Measurements from ENCODE around the gene GABRA4.

GABRA4 gene

DNA sequence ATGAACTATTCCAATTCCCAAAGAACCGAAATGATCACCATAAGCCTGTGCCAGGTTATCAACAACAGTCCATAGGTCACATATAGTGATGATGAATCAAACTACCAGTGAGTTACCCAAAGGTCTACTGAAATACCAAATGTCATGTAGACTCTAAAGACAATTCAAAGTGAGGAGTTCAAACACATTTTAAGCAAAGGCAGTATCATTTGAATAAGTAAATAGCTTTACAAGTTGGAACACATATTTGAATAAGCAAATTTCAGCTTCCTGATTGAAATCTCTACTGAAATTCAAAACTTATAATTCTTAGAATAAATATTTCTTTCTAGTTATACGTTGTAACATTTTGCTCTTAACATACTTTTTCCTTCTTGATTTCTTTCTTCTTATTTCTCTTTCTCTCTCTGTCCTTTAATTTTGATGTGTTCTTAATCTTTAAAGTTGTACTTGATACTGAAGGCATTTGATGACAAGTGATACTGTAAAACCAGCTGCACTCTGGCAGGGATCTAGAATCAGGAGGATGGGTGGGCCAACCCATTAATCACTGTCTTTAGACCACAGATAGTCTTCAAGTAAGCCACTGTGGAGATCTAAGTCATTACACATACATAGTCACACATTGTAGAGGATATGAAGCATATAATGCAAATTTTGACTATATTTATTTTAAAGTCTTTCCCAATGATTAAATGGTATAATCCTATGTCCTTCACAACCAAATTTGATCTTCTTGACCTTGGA, 34.5 kb downstream of the GABRA4 start:
- Mint-ChIP-seq H3K4me3 (no peak overlapping the region), H3K9me3 (no peaks in the 10 kb centered on the region), H3K36me3 (ENCODE audit: low read depth) (no peaks in the 10 kb centered on the region), H3K27ac (no peak overlapping the region), H3K4me1 (ENCODE audit: low read depth) (no peaks in the 10 kb centered on the region), H3K27me3 (ENCODE audit: low read depth) (peaks cover 3% of the 10 kb centered on the region)

DNA sequence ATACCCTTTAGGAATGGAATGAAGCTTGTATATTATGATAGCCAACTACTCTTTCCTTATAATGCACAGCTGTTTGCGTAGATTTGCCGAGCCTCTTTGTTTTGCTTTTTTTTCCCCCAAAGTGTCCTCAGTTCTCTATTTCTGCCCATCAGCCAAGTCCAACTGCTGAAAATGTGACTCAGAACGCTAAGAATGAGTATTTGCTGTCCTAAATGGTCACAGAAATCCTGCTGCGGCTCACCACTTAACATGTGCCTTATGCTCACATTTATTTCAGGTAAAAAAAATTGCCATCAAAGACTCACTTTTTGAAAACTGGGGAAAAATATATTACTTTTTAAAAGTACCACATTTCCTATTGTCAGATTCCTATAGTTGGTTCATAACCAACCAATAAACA, 36.9 kb downstream of the GABRA4 start:
- Mint-ChIP-seq H3K36me3 (ENCODE audit: low read depth) (no peaks in the 10 kb centered on the region), H3K4me3 (no peak overlapping the region), H3K9me3 (no peaks in the 10 kb centered on the region), H3K27me3 (ENCODE audit: low read depth) (peaks cover under 1% of the 10 kb centered on the region), H3K27ac (no peak overlapping the region), H3K4me1 (ENCODE audit: low read depth) (no peaks in the 10 kb centered on the region)

DNA sequence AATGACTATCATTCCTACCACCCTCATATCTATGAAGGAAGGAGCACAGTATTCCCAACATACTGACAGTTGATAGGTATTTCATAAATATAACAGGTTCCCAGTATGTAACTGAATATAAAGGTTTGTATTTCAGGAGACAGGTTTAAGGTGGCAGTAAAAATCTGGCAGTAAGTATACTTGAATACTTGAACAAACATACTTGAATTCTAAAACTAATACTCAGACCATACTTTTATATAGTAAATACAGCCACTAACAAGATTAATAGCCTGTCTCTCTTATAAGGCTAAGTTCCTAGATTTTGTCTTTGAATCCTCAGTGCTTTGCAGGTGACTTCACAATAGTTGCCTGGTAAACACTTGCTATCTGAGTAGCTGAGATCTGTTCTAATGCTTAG, 37.8 kb downstream of the GABRA4 start:
- Mint-ChIP-seq H3K27ac (no peak overlapping the region), H3K9me3 (no peaks in the 10 kb centered on the region), H3K36me3 (ENCODE audit: low read depth) (no peaks in the 10 kb centered on the region), H3K4me3 (no peak overlapping the region), H3K27me3 (ENCODE audit: low read depth) (no peaks in the 10 kb centered on the region), H3K4me1 (ENCODE audit: low read depth) (no peaks in the 10 kb centered on the region)

DNA sequence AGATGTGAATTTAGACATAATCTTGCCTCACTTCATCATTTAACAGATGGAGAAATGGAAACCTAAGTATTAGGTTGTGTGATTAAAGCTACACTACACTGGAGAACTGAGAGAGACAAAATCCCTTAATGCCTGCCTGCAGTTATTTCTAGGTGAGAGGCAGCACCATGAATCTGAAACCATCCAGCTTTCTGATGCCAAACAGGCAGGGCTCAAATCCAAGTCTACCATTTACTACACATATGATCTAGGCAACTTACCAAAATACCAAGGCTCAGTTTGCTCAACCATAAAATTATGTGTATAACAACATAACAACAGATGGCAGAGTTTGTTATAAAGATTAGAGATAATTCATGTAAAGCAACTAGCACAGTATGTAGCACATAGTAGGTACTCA, 38.7 kb downstream of the GABRA4 start:
- Mint-ChIP-seq H3K4me3 (no peak overlapping the region), H3K36me3 (ENCODE audit: low read depth) (no peaks in the 10 kb centered on the region), H3K9me3 (no peaks in the 10 kb centered on the region), H3K4me1 (ENCODE audit: low read depth) (no peaks in the 10 kb centered on the region), H3K27ac (no peak overlapping the region), H3K27me3 (ENCODE audit: low read depth) (no peaks in the 10 kb centered on the region)

DNA sequence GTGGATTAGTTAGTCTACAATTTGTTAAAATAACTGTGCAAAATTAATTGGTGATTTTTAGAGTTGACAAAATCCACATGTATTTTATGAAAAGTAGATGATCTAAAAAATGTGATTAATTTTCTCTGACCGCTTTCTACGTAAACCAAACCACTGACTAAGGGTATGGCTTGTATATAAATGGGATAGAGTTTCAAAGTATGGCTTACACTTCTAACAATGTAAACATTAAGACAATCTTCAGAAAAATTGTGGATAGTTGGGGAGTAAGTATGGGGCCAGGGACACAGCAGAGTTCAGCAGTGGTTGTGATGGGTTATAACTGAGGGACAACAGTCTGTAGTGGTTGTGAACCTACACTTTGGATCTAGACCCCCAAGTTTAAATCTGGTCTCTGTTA, 39.8 kb downstream of the GABRA4 start:
- Mint-ChIP-seq H3K9me3 (no peaks in the 10 kb centered on the region), H3K27ac (no peak overlapping the region), H3K4me3 (no peak overlapping the region), H3K27me3 (ENCODE audit: low read depth) (no peaks in the 10 kb centered on the region), H3K36me3 (ENCODE audit: low read depth) (no peaks in the 10 kb centered on the region), H3K4me1 (ENCODE audit: low read depth) (no peaks in the 10 kb centered on the region)

DNA sequence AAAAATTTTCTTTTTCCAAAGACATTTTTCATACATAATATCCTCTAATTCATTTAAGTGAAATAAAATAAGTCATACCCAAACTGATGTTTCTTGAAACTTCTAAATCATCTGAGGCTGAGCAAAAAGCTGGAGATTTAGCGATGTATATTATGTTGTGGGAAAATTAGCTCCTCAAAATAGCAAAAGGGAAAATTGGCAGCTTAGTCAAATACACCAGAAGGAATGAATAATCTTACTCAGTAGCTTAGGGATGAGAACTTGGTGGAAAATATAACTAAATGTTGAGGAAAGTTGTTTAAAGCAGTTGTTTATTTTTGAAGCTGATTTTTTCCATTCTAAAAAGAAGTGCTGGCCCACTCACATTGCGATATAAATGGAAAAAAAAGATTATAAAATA, 40.9 kb downstream of the GABRA4 start:
- Mint-ChIP-seq H3K9me3 (no peaks in the 10 kb centered on the region), H3K27ac (no peak overlapping the region), H3K36me3 (ENCODE audit: low read depth) (no peaks in the 10 kb centered on the region), H3K4me1 (ENCODE audit: low read depth) (no peaks in the 10 kb centered on the region), H3K4me3 (no peak overlapping the region), H3K27me3 (ENCODE audit: low read depth) (no peaks in the 10 kb centered on the region)

DNA sequence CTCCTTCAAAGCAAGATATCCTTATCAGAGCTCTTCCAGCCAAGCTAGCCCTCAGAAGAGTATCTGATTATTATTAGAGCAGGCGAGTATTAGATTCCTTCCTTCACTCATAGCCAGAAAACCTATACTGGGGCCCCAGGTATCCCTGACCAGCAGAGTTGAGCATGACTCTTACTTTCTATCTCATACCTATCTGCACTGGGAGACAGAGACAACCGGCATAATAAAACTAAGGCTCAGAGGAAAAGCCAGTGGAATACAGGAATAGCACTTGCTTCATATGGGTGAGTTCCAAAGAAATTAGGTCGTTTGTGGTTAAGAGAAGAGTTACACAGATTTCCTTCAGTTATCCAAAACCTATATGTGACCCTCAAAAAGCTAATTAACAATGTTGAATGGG, 42.6 kb downstream of the GABRA4 start:
- no peaks in the 10 kb centered on the region for H3K4me1 Mint-ChIP-seq (ENCODE audit: low read depth)
- H3K27ac Mint-ChIP-seq, result no peak overlapping the region
- H3K27me3 Mint-ChIP-seq (ENCODE audit: low read depth), result no peaks in the 10 kb centered on the region
- no peaks in the 10 kb centered on the region for H3K9me3 Mint-ChIP-seq
- no peaks in the 10 kb centered on the region for H3K36me3 Mint-ChIP-seq (ENCODE audit: low read depth)
- H3K4me3 Mint-ChIP-seq, result no peak overlapping the region

DNA sequence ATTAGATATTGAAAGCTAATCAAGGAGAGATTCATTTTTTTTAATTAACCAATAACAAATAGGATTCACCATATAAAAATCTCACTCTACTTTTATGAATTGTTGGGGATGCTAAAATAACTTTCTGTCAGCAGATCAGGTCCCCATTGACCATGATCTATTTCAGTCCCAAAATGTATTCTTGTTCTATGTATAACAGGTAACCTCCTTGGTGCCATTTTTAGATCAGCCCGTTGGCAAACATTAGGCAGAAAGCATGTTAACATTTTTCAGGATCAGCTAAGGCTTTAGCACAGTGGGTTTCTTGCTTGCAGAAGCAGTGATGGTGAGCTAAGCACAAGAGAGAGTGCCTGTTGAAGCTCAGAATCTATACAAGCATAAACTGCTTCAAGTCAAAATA, 43.6 kb downstream of the GABRA4 start:
- no peaks in the 10 kb centered on the region for H3K36me3 Mint-ChIP-seq (ENCODE audit: low read depth)
- H3K27ac Mint-ChIP-seq, result no peak overlapping the region
- no peaks in the 10 kb centered on the region for H3K4me1 Mint-ChIP-seq (ENCODE audit: low read depth)
- H3K27me3 Mint-ChIP-seq (ENCODE audit: low read depth), result no peaks in the 10 kb centered on the region
- H3K4me3 Mint-ChIP-seq, result no peak overlapping the region
- no peaks in the 10 kb centered on the region for H3K9me3 Mint-ChIP-seq

DNA sequence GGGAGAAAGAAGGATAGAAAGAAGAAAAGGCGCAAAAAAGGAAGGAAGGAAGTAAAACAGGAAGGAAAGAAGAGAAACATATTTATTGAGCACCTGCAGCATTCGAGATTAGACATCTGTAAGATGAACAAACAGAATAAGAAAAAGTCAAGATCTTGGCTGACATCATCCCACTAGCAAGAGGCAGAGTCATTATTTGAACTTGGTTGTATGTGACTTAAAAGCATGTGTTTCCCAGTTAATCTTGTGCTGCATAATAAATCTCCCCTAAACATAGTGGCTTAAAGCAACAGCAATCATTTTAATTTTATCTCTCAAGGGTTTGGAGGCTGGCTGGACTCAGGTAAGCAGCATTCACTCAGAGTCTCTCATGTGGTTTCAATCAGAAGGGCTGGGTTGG, 45.8 kb downstream of the GABRA4 start:
- H3K27ac Mint-ChIP-seq, result no peak overlapping the region
- no peaks in the 10 kb centered on the region for H3K4me1 Mint-ChIP-seq (ENCODE audit: low read depth)
- no peaks in the 10 kb centered on the region for H3K9me3 Mint-ChIP-seq
- no peaks in the 10 kb centered on the region for H3K36me3 Mint-ChIP-seq (ENCODE audit: low read depth)
- H3K27me3 Mint-ChIP-seq (ENCODE audit: low read depth), result no peaks in the 10 kb centered on the region
- H3K4me3 Mint-ChIP-seq, result no peak overlapping the region

DNA sequence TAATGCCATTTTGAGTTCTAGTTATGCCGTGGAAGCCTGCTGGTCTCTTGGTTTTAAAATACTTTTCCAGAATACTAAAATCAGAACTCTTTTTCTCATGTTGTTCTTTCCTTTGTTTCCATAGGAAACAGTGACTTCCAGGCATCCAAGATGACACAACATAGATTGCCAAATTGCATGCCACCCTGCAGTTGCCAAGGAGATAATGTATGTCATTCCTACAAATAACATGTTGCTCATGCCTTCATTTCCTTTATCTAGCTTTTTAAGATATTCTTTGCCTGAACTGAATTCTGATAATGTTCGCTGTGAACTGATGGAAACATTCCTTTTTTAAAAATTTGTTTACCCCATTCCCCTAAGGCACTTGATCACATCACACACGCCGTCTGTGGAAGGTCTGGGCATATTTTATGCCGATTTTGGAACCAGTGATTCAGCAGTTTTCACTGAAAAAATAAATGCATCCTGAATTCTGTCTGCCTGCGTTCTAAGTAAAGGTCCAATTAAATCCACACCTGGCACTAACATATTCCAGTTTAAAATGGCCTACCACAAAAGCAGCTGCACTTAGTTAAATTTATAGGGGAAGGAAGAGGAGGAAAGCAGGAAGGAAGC, 46.4 kb downstream of the GABRA4 start:
- Mint-ChIP-seq H3K36me3 (ENCODE audit: low read depth) (no peaks in the 10 kb centered on the region), H3K4me3 (no peak overlapping the region), H3K9me3 (no peaks in the 10 kb centered on the region), H3K27me3 (ENCODE audit: low read depth) (no peaks in the 10 kb centered on the region), H3K27ac (no peak overlapping the region), H3K4me1 (ENCODE audit: low read depth) (no peaks in the 10 kb centered on the region)

DNA sequence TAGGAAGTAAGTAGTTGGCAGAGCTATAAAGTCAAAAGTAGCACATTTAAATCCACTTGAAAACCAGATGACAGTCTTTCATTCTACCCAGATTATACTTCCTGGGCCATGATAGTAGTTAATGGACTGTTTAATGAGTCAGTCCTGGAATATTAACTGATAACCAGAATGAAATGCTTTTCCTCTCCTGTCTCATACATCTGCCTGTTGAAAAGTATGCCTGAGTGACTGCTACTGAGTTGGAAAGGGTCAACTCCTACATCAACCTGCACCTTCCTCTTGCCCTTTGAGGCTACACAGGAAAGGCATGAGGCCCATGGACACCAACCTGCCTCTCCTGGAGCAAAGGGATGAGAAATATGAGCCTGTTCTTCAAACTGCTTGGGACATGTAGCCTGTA, 48.3 kb downstream of the GABRA4 start:
- H3K36me3 Mint-ChIP-seq (ENCODE audit: low read depth), result no peaks in the 10 kb centered on the region

DNA sequence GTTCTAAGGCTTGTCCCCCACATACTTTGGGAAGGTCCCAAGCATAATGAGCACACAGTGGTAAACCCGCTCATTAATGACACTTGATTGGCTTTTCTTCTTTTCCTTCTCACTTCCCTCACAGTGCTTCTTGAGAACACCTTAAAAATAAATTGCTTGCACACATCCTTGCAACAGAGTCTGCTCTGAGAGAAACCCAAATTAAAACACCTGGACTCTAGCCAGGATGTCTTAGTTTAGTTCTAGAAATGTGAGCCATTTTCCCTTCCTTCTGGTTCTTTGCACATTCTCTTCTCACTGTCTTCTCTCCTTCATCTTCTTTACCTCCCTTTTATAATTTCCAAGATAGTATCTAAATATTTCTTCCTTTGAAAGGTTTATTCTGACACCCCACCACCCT, 49.0 kb downstream of the GABRA4 start:
- no peak overlapping the region for H3K27ac Mint-ChIP-seq
- H3K27me3 Mint-ChIP-seq (ENCODE audit: low read depth), result no peaks in the 10 kb centered on the region
- H3K4me3 Mint-ChIP-seq, result no peak overlapping the region
- H3K36me3 Mint-ChIP-seq (ENCODE audit: low read depth), result no peaks in the 10 kb centered on the region
- no peaks in the 10 kb centered on the region for H3K9me3 Mint-ChIP-seq
- H3K4me1 Mint-ChIP-seq (ENCODE audit: low read depth), result no peaks in the 10 kb centered on the region

More for the DNA sequence above, 48.3 kb downstream of the GABRA4 start:
- Mint-ChIP-seq H3K27ac (no peak overlapping the region), H3K9me3 (no peaks in the 10 kb centered on the region), H3K4me3 (no peak overlapping the region), H3K27me3 (ENCODE audit: low read depth) (no peaks in the 10 kb centered on the region), H3K4me1 (ENCODE audit: low read depth) (no peaks in the 10 kb centered on the region)

DNA sequence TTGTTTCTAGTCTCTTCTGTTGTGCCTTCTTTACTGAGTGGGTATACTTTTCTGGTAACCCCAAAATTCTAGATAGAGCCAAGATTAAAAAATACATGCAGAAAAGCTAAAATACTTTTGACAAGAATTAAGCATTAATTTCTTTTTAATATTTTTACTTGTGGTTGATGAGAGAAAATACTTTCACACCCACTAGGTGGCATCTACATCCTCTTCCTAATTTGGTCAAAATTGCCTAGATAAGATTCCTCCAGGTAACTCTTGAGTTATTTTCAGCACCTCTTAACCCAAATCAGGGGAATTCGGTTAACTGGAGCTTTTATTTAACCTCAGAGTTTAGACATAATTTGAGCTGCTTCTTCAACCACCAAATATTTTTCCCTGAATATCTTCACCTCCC, 55.9 kb downstream of the GABRA4 start:
- Mint-ChIP-seq H3K4me3 (no peak overlapping the region), H3K4me1 (ENCODE audit: low read depth) (no peaks in the 10 kb centered on the region), H3K36me3 (ENCODE audit: low read depth) (no peaks in the 10 kb centered on the region), H3K27me3 (ENCODE audit: low read depth) (no peaks in the 10 kb centered on the region), H3K9me3 (no peaks in the 10 kb centered on the region), H3K27ac (no peak overlapping the region)

DNA sequence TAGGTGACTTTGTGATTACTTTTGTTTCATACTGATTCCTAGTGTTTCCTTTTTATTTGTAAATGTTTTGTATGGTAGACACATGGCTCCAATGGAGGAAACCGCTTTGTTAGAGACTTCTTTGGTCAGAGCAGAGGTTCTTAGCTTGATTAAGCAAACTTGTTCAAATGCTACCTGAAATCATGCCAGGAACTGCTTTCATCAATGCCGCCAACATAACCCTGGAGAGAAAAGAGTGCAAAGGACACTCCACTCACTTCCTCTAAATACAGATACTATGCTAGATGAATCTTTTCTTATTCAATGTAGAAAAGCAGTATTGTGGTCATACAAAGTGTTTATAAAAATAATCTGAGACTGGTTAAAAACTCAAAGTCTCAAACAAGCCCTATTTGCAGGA, 58.7 kb downstream of the GABRA4 start:
- H3K27ac Mint-ChIP-seq, result no peak overlapping the region
- H3K27me3 Mint-ChIP-seq (ENCODE audit: low read depth), result no peaks in the 10 kb centered on the region
- H3K36me3 Mint-ChIP-seq (ENCODE audit: low read depth), result no peaks in the 10 kb centered on the region
- H3K4me3 Mint-ChIP-seq, result no peak overlapping the region
- H3K9me3 Mint-ChIP-seq, result no peaks in the 10 kb centered on the region
- H3K4me1 Mint-ChIP-seq (ENCODE audit: low read depth), result no peaks in the 10 kb centered on the region

DNA sequence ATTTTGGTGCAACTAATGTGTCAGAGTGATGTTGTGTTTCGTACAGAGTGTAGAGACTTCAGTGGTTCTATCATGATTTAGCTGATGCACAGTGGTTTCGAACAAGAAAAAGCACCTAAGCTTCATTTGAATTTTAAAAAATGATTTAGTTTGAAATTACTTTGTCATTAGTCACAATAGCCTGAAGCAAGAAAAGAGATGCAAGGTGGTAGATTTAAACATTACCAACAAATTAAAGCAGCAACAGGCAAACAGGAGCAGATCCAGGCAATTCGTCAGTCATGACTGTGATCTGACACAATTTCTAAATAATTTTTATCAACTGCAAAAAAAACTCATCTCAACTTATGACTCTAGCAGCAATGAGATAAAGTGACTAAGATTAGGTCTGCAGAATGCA, 59.7 kb downstream of the GABRA4 start:
- Mint-ChIP-seq H3K4me3 (no peak overlapping the region), H3K36me3 (ENCODE audit: low read depth) (no peaks in the 10 kb centered on the region), H3K4me1 (ENCODE audit: low read depth) (no peaks in the 10 kb centered on the region), H3K27ac (no peak overlapping the region), H3K27me3 (ENCODE audit: low read depth) (no peaks in the 10 kb centered on the region), H3K9me3 (no peaks in the 10 kb centered on the region)

All from T-helper 1 cell treated with Interleukin-12 subunit alpha and Interleukin-12 subunit beta and Interleukin-4 antibody, amounts not matched to agents 30 μg/mL and 1 μg/mL, for 36 hours (primary cell).